Transverse colon (tissue), 4 donors: ENCODE results near the gene MYH15. TPM values are rescaled to one million over a fixed set of nuclear protein-coding genes. Genes with fewer than 3 reads are reported as not detected.

Source experiments
- DNase-seq: peaks from one replicate; pipeline ENCODE4 v3.0.0-alpha.2; 2019
- H3K27ac ChIP-seq, 4 donors: fragments of 200-600 bp; sonication (generic); 2 replicates each; pipeline ENCODE4 v1.5.1; 2016 to 2018; ENCODE audit warnings: inconsistent platforms in 4 of 4
- H3K27me3 ChIP-seq: fragments of 200-600 bp; sonication (generic); 2 replicates; pipeline ENCODE4 v1.5.1; 2017; ENCODE audit warnings: inconsistent platforms
- H3K36me3 ChIP-seq, 4 donors: fragments of 200-600 bp; sonication (generic); 2 replicates each; pipeline ENCODE4 v1.5.1; 2017 to 2019; ENCODE audit warnings: inconsistent platforms in 4 of 4
- H3K4me1 ChIP-seq, 4 donors: fragments of 200-600 bp; sonication (generic); 2 replicates each; pipeline ENCODE4 v1.5.1; 2017 to 2020; ENCODE audit warnings: inconsistent platforms in 4 of 4
- H3K4me3 ChIP-seq, 4 donors: fragments of 200-600 bp; sonication (generic); 1 replicate in 1 of 4; 2 replicates in 3 of 4; pipeline versions ENCODE4 v1.5.1 to v1.6.1; 2017 to 2019; ENCODE audit warnings: inconsistent platforms in 4 of 4
- H3K9me3 ChIP-seq, 2 donors: fragments of 200-600 bp; sonication (generic); 2 replicates each; pipeline ENCODE4 v1.5.1; 2017 to 2019; ENCODE audit warnings: inconsistent platforms in 2 of 2
- CTCF ChIP-seq, 5 experiments: fragments of 200-600 bp in 3 of 5; fragments of 450-650 bp in 2 of 5; sonication (generic) in 3 of 5; IDR thresholded peaks; 1 replicate in 2 of 5; 2 replicates in 3 of 5; pipeline ENCODE4 v1.5.1; 2016 to 2017; ENCODE audit warnings: antibody characterized with exemption in 5 of 5, inconsistent platforms in 3 of 5, mild to moderate bottlenecking in 2 of 5, moderate library complexity in 1 of 5
- EP300 ChIP-seq: sonication (generic); formaldehyde crosslinking; IDR thresholded peaks from one replicate; pipeline ENCODE4 v1.6.1; 2017; ENCODE audit warnings: antibody characterized with exemption, low read depth
- POLR2A ChIP-seq: fragments of 450-650 bp; IDR thresholded peaks from one replicate; pipeline ENCODE4 v1.6.1; 2016; ENCODE audit warnings: antibody characterized with exemption, mild to moderate bottlenecking, moderate library complexity
- POLR2AphosphoS5 ChIP-seq, 3 donors: sonication (generic); formaldehyde crosslinking; IDR thresholded peaks; one replicate each; pipeline ENCODE4 v1.6.1; 2016; ENCODE audit warnings: antibody characterized with exemption in 3 of 3
- WGBS, 2 donors: methylation state at CpG; one replicate each; pipeline ENCODE4 v1.1.5; 2018; ENCODE audit warnings: low coverage in 1 of 2; 5-methylcytosine and 5-hydroxymethylcytosine counted together
- in situ Hi-C, 4 donors: fragments of 200-750 bp; cut with MboI; loops; one replicate each; pipeline versions ENCODE4 v1.15.0 to v1.15.1; 2017; ENCODE audit warnings: low sequenced_read_pairs in 3 of 4, low pct_ligation_motif_present in 1 of 4, low pct_unique_long_range_greater_than_20kb in 1 of 4
- intact Hi-C: fragments of 100-400 bp; cut with DNase I; formaldehyde crosslinking; loops from one replicate; pipeline ENCODE4 v1.15.1; 2023; ENCODE audit warnings: low total_unique reads
- total RNA-seq, 4 donors: library from RNA; depleted of rRNA; stranded (reverse); fragments of >200 nt; gene quantifications; one replicate each; pipeline ENCODE4 v1.1.0, GENCODE V29; 2016

The MYH15 gene
- total RNA-seq, 4 donors from 2014 or later: 0.16 to 0.41 TPM; not detected in 2

DNA sequence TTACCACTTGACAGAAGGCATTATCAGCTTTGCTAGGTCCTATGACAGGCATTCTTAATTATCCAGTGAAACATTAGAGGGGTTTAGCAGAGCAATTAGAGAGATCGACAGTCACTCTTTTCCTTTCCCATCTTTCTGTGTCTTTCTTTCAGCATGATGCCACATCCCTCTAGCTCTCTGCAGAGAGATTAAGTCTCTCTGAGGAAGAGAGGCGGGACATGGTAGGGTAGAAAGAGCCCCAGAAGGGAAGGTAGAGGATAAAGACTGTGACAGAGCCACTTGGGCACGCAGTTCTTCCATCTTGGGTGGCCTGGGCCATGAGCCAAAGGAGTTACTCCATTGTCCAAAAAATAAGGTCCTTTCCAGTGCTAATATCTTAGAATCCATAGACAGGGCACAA, 158.2 kb downstream of the MYH15 start:
- H3K27ac ChIP-seq: no peak overlapping the region
- TF ChIP-seq POLR2AphosphoS5 (IDR thresholded peaks at IDR 0.05) (no peak), EP300 (no peak), POLR2A (no peak), CTCF (IDR thresholded peaks at IDR 0.05) (no peak)
- H3K9me3 ChIP-seq: no peaks in the 10 kb centered on the region
- WGBS, 2 donors: 77 to 83% methylated on average over 1 to 3 of the region's 3 CpGs
- H3K27me3 ChIP-seq: no peaks in the 10 kb centered on the region
- no peaks in the 10 kb centered on the region for H3K4me1 ChIP-seq
- intact Hi-C loops: no loop called here
- in situ Hi-C loops: no loop called here
- H3K36me3 ChIP-seq: no peaks in the 10 kb centered on the region
- DNase-seq: no peak
- no peak overlapping the region for H3K4me3 ChIP-seq

DNA sequence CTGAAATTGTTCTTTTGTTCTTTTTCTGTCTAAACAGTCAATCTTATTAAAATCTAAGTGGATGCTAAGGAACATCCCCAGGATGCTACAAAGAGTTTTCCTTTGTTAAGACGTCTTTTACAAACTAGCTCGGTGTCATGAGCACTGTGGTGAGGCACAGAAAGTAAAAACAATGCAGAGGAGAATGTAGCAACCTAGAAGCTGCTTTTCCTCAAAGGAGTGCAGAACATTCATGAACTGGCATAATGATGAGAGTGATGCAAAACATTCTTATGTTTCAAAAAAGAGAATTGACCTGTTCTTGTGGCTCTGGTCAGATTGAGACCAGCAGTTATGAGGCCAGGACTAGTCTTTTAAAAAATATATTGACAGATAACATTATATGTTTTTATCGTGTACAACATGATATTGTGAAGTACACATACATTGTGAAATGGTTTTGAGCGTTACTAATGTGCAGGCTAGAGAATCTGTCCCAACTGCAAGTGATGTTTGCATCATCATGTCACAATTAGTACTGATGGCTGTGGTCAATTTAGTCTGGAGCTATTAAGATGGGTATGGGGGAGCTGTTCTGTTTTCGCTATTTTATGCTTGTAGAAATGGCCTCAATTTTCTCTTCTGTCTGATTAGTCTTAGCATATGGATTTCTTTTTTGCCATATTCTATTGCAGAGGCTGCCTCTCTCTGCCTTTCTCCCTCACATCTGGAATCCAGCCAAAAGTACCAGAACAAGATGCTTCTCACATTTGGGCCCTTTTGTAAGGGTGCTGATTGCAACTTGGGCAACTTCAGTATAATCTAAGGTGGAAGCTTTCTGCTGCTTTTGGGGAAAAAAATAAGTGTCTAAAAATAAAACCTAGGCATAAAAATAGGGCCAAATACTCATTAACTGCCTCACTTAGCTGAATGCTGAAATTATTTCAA, 163.8 kb downstream of the MYH15 start:
- intact Hi-C loops (no loop called here), in situ Hi-C loops (no loop called here)
- 83 to 89% methylated on average over 5 of the region's 5 CpGs for WGBS, 2 donors
- H3K4me1 ChIP-seq: no peaks in the 10 kb centered on the region
- no peaks in the 10 kb centered on the region for H3K36me3 ChIP-seq
- no peaks in the 10 kb centered on the region for H3K27me3 ChIP-seq
- H3K9me3 ChIP-seq: no peaks in the 10 kb centered on the region
- DNase-seq: no peak
- no peak overlapping the region for H3K4me3 ChIP-seq
- no peak overlapping the region for H3K27ac ChIP-seq
- no peak for TF ChIP-seq EP300
- no peak for TF ChIP-seq POLR2AphosphoS5 (IDR thresholded peaks at IDR 0.05)
- TF ChIP-seq POLR2A: no peak
- TF ChIP-seq CTCF (IDR thresholded peaks at IDR 0.05): no peak

GRCh38 chr3:108345492-108346205, 164.7 kb downstream of the MYH15 start:
- H3K9me3 ChIP-seq: no peaks in the 10 kb centered on the region
- in situ Hi-C loops: no loop called here
- 24 to 43% methylated on average over 4 to 6 of the region's 6 CpGs for WGBS, 2 donors
- H3K27ac ChIP-seq: no peak overlapping the region
- no peak overlapping the region for H3K4me3 ChIP-seq
- DNase-seq: no peak
- no peaks in the 10 kb centered on the region for H3K27me3 ChIP-seq
- H3K4me1 ChIP-seq: no peaks in the 10 kb centered on the region
- no peaks in the 10 kb centered on the region for H3K36me3 ChIP-seq
- TF ChIP-seq CTCF (IDR thresholded peaks at IDR 0.05) (no peak), EP300 (no peak), POLR2AphosphoS5 (IDR thresholded peaks at IDR 0.05) (no peak), POLR2A (no peak)
- intact Hi-C loops: no loop called here

GRCh38 chr3:108343491-108343890, 166.9 kb downstream of the MYH15 start:
- no peak for TF ChIP-seq POLR2A
- TF ChIP-seq EP300: no peak
- no peak for TF ChIP-seq CTCF (IDR thresholded peaks at IDR 0.05)
- no peak for TF ChIP-seq POLR2AphosphoS5 (IDR thresholded peaks at IDR 0.05)
- in situ Hi-C loops (no loop called here), intact Hi-C loops (no loop called here)
- 94% methylated on average over 4 of the region's 4 CpGs for WGBS, 2 donors
- H3K4me1 ChIP-seq: no peaks in the 10 kb centered on the region
- no peak overlapping the region for H3K27ac ChIP-seq
- no peak overlapping the region for H3K4me3 ChIP-seq
- no peaks in the 10 kb centered on the region for H3K9me3 ChIP-seq
- no peaks in the 10 kb centered on the region for H3K27me3 ChIP-seq
- H3K36me3 ChIP-seq: no peaks in the 10 kb centered on the region
- DNase-seq: no peak
